Activated T-helper 1 cell treated with anti-CD3 and anti-CD28 coated beads, Interleukin-12 subunit alpha, Interleukin-12 subunit beta, Interleukin-2, Interleukin-4 antibody, amounts not matched to agents 30 ng/mL and 10 ng/mL and 1 ng/mL, durations not matched to agents 14 hours and 24 hours and 36 hours (primary cell): Measurements from ENCODE around the gene SUN1. TPM values are rescaled to one million over a fixed set of nuclear protein-coding genes. Genes with fewer than 3 reads are reported as not detected.

Experiments used
- DNase-seq: peaks from one replicate; pipeline ENCODE4 v3.0.0; 2021; ENCODE audit warnings: low spot score
- H3K27ac Mint-ChIP-seq: one replicate; pipeline ENCODE4 v1.8.0; 2021; ENCODE audit warnings: mild to moderate bottlenecking, mixed read lengths
- H3K27me3 Mint-ChIP-seq: one replicate; pipeline ENCODE4 v1.8.0; 2022; ENCODE audit warnings: mild to moderate bottlenecking, moderate library complexity, mixed read lengths; ENCODE audit not compliant: insufficient read depth
- H3K36me3 Mint-ChIP-seq: one replicate; pipeline ENCODE4 v1.8.0; 2021; ENCODE audit warnings: low read depth, mixed read lengths
- H3K4me1 Mint-ChIP-seq: one replicate; pipeline ENCODE4 v1.8.0; 2021; ENCODE audit warnings: low read depth, mixed read lengths
- H3K4me3 Mint-ChIP-seq: one replicate; pipeline ENCODE4 v1.8.0; 2021; ENCODE audit warnings: mild to moderate bottlenecking, moderate library complexity, mixed read lengths
- H3K9me3 Mint-ChIP-seq: one replicate; pipeline ENCODE4 v1.8.0; 2021; ENCODE audit warnings: mixed read lengths
- intact Hi-C: fragments of 100-400 bp; cut with micrococcal nuclease; formaldehyde crosslinking; loops from one replicate; pipeline ENCODE4 v1.15.1; 2024
- total RNA-seq: library from RNA; stranded (reverse); gene quantifications from 2 replicates; pipeline ENCODE4 v1.2.3, GENCODE V29; 2022

SUN1 gene
- total RNA-seq, 1 donor from 2014 or later, result 76.4 TPM

DNA sequence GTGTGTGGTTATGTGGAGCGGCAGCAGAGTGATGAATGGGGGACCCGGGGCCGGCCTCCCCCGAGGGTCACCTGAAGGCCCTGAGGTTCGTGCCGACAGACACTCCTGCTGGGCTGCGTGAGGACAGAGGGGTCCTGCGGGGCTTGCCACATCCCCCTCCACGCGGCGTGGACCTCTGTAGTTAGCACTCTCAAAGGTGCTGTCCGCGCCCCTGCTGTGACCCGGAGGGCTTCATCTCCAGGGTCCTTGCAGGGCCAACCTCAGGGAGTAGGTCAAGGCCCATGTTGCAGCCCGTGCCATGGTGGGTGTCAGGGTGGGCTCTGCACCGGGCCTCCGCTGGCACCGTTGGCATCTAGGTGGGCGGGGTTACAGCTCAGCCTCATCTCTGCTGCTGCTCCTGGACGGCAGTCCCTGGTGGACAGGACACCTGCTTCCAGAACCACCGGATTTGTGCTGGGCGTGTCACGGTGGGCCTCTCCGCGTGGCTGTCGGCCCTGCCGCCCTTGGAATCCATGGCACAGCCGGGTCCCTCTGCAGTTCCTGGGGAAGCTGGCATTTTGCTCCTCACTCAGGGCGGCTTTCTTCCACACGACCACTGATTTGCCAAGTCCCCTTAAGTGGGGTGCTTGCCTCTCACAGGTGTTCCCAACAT lies 24.3 kb downstream of the SUN1 start:
- Mint-ChIP-seq H3K4me3 (no peak overlapping the region), H3K27me3 (no peaks in the 10 kb centered on the region), H3K9me3 (no peaks in the 10 kb centered on the region), H3K27ac (no peak overlapping the region), H3K4me1 (peaks cover 9% of the 10 kb centered on the region), H3K36me3 (peaks cover 27% of the 10 kb centered on the region)
- intact Hi-C loops, result no loop called here
- DNase-seq, result no peak

DNA sequence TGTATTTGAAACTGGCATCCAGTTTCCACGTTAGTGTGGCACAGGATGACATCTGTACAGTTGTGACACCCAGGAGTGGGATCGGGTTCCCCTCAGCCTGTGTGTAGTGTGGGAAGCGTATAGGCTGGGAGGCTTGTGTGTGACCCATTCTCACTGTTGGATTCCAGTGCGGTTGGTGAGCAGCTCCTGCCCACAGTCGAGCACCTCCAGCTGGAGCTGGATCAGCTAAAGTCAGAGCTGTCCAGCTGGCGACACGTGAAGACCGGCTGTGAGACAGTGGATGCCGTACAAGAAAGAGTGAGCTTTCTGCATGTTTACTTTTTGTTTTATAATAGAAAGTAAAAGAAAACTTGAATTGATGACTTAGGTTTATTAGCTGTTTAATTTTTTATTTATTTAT lies 25.4 kb downstream of the SUN1 start:
- H3K36me3 Mint-ChIP-seq, result peaks cover 37% of the 10 kb centered on the region
- H3K4me3 Mint-ChIP-seq, result no peak overlapping the region
- H3K27ac Mint-ChIP-seq, result no peak overlapping the region
- no peaks in the 10 kb centered on the region for H3K27me3 Mint-ChIP-seq
- intact Hi-C loops, result no loop called here
- H3K9me3 Mint-ChIP-seq, result no peaks in the 10 kb centered on the region
- H3K4me1 Mint-ChIP-seq, result peaks cover 9% of the 10 kb centered on the region
- no peak for DNase-seq

DNA sequence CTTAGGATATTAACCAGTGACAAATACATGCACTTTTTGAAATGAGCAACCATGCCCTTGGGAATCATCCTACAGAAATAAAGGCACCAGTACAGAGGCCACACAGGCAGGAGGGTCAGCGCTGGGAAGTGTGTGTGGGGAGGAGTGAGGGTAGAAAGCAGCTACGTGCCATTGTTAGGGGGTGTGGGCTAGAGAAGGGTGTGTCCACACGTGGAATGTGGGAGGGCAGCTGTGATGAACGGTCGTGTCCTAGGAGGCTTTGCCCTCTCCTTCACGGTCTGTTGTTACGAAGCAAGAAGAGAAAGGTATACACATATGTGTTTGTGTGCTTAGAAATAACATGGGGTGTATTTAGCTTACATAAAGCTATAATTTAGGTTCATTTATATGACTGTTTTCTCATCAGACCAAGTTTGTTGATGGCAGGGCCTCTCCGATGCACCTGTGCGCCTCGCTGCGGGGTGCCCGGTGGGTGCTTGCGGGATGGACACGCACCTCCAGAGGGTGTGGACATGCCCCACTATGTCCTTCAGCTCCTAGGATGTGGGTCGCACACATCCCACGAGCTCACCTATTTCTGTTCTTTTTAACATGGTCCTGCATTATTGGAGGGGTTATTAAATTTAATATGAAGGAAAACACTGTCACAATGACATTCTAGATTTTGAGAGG lies 27.2 kb downstream of the SUN1 start:
- Mint-ChIP-seq H3K27me3 (no peaks in the 10 kb centered on the region), H3K4me1 (peaks cover 9% of the 10 kb centered on the region), H3K4me3 (no peak overlapping the region), H3K9me3 (no peaks in the 10 kb centered on the region), H3K36me3 (peaks cover 35% of the 10 kb centered on the region), H3K27ac (no peak overlapping the region)
- no peak for DNase-seq
- intact Hi-C loops, result no loop called here

DNA sequence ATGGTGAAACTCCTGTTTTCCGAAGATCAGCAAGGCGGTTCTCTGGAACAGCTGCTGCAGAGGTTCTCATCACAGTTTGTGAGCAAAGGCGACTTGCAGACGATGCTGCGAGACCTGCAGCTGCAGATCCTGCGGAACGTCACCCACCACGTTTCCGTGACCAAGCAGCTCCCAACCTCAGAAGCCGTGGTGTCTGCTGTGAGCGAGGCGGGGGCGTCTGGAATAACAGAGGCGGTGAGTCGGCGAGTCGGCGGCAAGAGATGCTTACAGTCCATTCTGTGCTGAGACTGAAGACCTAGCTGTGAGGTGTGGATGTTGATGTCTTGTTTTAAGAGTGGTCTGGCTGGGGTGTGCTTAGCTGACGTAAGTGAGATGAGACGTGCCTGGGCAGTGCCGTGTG lies 27.9 kb downstream of the SUN1 start:
- H3K36me3 Mint-ChIP-seq, result peaks cover 36% of the 10 kb centered on the region
- no peaks in the 10 kb centered on the region for H3K27me3 Mint-ChIP-seq
- H3K9me3 Mint-ChIP-seq, result no peaks in the 10 kb centered on the region
- no peak overlapping the region for H3K4me3 Mint-ChIP-seq
- H3K27ac Mint-ChIP-seq, result no peak overlapping the region
- DNase-seq, result no peak
- peaks cover 9% of the 10 kb centered on the region for H3K4me1 Mint-ChIP-seq
- intact Hi-C loops, result no loop called here

DNA sequence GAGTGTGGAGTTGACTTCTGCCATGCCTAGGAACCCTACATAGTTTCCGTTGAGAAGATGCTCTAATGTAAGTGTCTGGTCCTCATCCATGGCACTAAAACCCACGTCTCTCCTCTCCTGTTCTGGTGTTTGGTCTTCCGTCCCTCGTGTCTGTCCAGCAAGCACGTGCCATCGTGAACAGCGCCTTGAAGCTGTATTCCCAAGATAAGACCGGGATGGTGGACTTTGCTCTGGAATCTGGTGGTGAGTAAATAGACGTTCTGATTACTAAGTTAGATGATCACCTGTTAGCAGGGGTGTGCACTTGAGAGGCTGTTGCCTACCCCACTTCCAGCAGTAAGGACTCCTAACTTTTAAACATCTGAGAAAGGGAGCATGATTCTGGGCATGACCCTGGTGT lies 28.9 kb downstream of the SUN1 start:
- no peak overlapping the region for H3K4me3 Mint-ChIP-seq
- no peaks in the 10 kb centered on the region for H3K9me3 Mint-ChIP-seq
- peaks cover 9% of the 10 kb centered on the region for H3K4me1 Mint-ChIP-seq
- H3K36me3 Mint-ChIP-seq, result peaks cover 40% of the 10 kb centered on the region
- no peak overlapping the region for H3K27ac Mint-ChIP-seq
- intact Hi-C loops, result no loop called here
- DNase-seq, result no peak
- H3K27me3 Mint-ChIP-seq, result no peaks in the 10 kb centered on the region

DNA sequence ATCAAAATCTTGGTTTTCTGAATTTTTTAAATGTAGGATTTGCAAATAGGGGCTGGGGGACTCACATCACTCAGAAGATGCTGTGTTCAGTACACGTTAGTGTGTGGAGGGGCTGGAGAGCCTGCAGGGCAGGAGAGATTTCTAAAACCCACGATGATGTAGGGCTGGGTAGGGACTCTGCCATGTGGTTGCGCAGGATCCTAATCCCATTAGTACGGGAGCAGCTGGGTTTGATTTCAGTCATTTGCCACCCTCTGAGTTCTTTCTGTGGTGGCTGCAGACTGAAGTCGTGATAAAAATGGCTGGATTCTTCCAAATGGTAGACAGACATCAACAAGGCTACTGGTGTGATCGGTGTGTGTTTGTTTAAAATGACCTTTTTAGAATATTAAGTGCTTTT lies 29.9 kb downstream of the SUN1 start:
- DNase-seq, result no peak
- Mint-ChIP-seq H3K4me1 (peaks cover 9% of the 10 kb centered on the region), H3K9me3 (no peaks in the 10 kb centered on the region), H3K36me3 (peaks cover 39% of the 10 kb centered on the region), H3K27ac (no peak overlapping the region), H3K27me3 (no peaks in the 10 kb centered on the region), H3K4me3 (no peak overlapping the region)
- intact Hi-C loops, result no loop called here

DNA sequence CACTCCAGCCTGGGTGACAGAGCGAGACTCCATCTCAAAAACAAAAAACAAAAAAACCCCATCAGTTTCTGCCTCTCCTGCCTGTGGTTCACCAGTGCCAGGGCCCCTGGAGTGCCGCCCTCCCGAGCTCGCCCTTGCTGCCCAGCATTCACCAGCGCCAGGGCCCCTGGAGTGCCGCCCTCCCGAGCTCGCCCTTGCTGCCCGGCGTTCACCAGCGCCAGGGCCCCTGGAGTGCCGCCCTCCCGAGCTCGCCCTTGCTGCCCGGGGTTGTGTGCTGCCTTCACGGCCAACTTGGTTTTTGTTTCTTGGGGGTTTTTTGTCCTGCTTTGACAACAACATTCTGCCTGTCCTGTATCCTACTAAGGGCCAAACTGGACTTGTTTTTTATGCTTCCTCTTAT lies 30.8 kb downstream of the SUN1 start:
- Mint-ChIP-seq H3K27ac (no peak overlapping the region), H3K4me1 (peaks cover 9% of the 10 kb centered on the region), H3K36me3 (peaks cover 42% of the 10 kb centered on the region)

DNA sequence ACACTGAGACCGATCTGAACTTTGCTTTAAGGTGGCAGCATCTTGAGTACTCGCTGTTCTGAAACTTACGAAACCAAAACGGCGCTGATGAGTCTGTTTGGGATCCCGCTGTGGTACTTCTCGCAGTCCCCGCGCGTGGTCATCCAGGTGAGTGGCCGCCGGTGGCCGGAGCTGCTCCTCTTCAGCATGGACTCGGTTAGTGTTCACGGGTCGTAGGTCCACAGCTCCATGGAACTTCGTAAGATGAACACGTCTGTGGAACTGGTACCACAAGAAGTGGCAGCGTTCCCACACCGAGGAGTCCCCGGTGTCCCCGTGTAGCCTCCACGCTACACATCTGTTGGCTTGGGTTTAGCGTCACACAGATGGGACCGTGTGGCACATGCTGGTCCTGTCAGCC lies 33.6 kb downstream of the SUN1 start:
- intact Hi-C loops, result no loop called here
- H3K27me3 Mint-ChIP-seq, result no peaks in the 10 kb centered on the region
- no peak overlapping the region for H3K27ac Mint-ChIP-seq
- DNase-seq, result no peak
- peaks cover 32% of the 10 kb centered on the region for H3K36me3 Mint-ChIP-seq
- H3K4me1 Mint-ChIP-seq, result no peaks in the 10 kb centered on the region
- H3K9me3 Mint-ChIP-seq, result no peaks in the 10 kb centered on the region
- H3K4me3 Mint-ChIP-seq, result no peak overlapping the region

More for the DNA sequence above, 30.8 kb downstream of the SUN1 start:
- no peaks in the 10 kb centered on the region for H3K9me3 Mint-ChIP-seq
- DNase-seq, result no peak
- no peaks in the 10 kb centered on the region for H3K27me3 Mint-ChIP-seq
- intact Hi-C loops, result no loop called here
- no peak overlapping the region for H3K4me3 Mint-ChIP-seq

DNA sequence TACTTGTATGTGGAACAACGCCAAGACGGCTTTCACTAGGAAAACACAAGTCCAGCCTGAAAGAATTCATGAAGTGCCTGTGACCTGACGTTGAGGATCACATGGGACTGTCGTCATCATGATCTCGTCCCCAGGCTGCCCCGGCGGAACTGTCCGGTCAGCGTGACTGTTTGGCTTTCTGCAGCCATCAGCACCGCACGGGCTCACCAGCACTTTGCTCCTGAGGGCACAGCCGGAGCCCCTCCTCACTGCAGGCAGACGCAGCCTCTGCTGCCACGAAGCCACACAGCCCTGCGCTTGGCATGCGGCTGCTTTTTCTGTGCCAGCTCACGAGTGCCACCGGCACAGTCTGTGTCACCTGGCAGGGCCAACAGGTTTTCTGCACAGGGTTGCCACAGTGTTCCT lies 34.7 kb downstream of the SUN1 start:
- Mint-ChIP-seq H3K4me3 (no peak overlapping the region), H3K27ac (no peak overlapping the region), H3K9me3 (no peaks in the 10 kb centered on the region)

DNA sequence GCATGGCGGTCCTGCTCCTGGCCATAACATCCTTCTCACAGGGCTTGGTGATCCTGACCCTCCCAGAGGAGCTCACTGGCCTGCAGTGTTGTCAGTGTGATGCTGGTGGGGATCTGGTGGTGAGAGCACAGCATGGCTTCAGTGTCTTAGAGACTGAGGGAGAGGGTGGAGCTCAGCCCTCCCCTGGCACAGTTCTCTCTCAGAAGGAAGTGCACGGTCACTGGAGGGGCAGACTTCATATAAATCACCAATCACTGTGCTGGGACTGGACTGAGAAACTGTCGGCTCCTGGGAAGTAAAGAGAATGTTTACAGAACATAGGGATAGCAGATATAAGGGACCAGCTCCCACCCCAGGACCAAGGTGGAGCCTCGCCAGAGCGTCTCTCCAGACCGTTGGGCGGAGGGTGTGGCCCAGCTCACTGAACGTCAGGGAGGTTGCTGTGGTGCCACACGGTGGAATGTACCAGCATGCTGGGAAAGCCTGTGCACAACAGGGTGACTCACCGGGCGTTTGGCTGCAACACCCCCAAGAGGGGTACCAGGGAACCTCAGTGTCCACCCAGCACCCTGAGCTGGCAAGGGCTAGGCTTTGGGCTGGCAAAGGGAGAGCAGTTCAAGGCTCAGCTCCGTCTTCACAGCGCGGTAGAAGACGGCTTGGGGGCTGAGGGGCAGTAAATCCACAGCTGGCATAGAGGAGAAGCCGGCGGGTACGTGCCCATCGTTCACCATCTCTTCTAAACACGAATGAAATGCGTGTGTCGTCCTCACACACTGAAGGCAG lies 35.3 kb downstream of the SUN1 start:
- Mint-ChIP-seq H3K27me3 (no peaks in the 10 kb centered on the region), H3K27ac (no peak overlapping the region), H3K4me1 (no peaks in the 10 kb centered on the region), H3K9me3 (no peaks in the 10 kb centered on the region), H3K4me3 (no peak overlapping the region), H3K36me3 (peaks cover 26% of the 10 kb centered on the region)
- intact Hi-C loops, result no loop called here
- DNase-seq, result no peak

More for the DNA sequence above, 34.7 kb downstream of the SUN1 start:
- no peak for DNase-seq
- intact Hi-C loops, result no loop called here
- Mint-ChIP-seq H3K36me3 (peaks cover 28% of the 10 kb centered on the region), H3K27me3 (no peaks in the 10 kb centered on the region), H3K4me1 (no peaks in the 10 kb centered on the region)

DNA sequence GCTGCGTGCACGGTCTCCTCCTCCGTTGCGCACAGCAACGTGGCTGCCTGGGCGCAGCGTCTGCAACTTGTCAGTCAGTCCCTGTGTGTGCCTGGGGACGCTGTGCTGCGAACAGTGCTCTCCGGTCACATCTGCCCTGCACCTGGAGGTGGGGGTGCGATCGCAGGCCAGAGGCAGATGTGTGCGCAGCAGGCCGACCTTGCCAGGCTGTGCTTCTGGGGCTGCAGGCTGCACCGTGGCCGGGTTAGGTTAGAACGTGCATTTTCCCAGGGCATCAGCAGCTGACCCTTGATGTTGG lies 35.9 kb downstream of the SUN1 start:
- no peaks in the 10 kb centered on the region for H3K9me3 Mint-ChIP-seq
- no peak overlapping the region for H3K4me3 Mint-ChIP-seq
- intact Hi-C loops, result no loop called here
- peaks cover 27% of the 10 kb centered on the region for H3K36me3 Mint-ChIP-seq
- H3K4me1 Mint-ChIP-seq, result peaks cover 2% of the 10 kb centered on the region
- no peak for DNase-seq
- H3K27me3 Mint-ChIP-seq, result no peaks in the 10 kb centered on the region
- H3K27ac Mint-ChIP-seq, result no peak overlapping the region

DNA sequence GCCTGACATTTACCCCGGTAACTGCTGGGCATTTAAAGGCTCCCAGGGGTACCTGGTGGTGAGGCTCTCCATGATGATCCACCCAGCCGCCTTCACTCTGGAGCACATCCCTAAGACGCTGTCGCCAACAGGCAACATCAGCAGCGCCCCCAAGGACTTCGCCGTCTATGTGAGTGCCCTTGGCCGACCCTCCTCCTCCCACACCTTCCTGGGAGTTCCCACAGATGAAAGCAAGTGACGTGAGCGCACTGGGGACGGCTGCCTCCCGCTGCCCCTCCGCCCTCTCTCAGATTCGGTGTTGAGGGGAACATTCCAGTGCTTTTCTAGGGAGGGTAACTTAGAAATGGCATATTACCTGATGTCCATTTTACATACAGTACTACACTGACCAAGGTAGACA lies 37.1 kb downstream of the SUN1 start:
- intact Hi-C loops, result no loop called here
- no peak for DNase-seq
- Mint-ChIP-seq H3K36me3 (peaks cover 34% of the 10 kb centered on the region), H3K4me3 (no peak overlapping the region), H3K9me3 (no peaks in the 10 kb centered on the region), H3K27me3 (no peaks in the 10 kb centered on the region), H3K4me1 (peaks cover 11% of the 10 kb centered on the region), H3K27ac (no peak overlapping the region)

DNA sequence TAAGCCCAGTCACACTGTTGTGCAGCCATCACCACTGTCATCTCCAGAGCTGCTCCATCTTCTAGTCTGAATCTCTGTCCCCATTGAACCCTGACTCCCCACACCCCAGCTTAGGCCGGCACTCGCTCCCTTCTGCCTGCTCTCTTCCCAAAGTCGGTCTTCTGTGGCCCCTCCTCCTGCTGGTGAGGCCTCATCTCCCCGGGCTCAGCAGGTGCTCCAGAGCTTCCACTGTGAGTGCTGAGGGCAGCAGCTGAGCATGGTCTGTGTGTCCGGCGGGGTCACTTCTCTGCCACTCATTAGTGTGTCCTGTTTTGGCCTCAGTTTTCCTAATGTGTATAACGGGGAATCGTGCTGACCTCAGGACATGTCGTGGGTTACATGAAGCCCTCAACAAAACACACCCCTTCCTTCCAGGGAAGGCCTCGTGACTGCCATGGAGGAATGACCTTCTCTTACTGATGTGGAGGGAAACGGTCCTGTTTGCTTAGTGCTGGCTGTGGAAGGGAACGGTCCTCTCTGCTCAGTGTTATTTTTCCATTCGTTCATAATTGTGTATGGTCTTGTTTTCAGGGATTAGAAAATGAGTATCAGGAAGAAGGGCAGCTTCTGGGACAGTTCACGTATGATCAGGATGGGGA lies 39.7 kb downstream of the SUN1 start:
- peaks cover 26% of the 10 kb centered on the region for H3K36me3 Mint-ChIP-seq
- no peaks in the 10 kb centered on the region for H3K27me3 Mint-ChIP-seq
- H3K4me3 Mint-ChIP-seq, result no peak overlapping the region
- H3K27ac Mint-ChIP-seq, result no peak overlapping the region
- no peak for DNase-seq
- H3K4me1 Mint-ChIP-seq, result peaks cover 11% of the 10 kb centered on the region
- no peaks in the 10 kb centered on the region for H3K9me3 Mint-ChIP-seq
- intact Hi-C loops, result loop anchor here (10.0 kb wide), 2 partner anchors 347 to 703 kb away; partner anchors contain the start of gene PSMG3
